ENCODE results near the gene FOXO1.

Gene FOXO1

DNA sequence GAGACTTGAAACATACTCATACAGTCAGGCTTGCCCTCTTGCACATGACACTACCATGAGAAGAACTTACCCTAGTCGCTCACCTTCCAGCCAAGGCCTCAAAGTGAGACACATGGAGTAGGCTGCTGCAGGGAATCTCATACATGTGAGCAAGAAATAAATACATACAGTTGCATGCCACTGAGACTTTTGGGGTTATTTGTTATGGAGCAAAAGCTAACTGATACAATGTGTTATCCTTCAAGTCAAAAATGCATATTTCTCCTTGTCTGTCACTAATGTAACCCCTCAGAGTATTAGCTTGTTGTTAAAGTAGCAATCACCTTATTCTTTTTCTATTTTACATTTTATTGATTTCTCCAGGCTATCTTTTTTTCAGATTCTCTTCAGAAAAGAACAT lies 58.1 kb downstream of the FOXO1 start:
- H3K4me3 ChIP-seq (ENCODE audit: low read depth in 1 of 2, low read length in 2 of 2) = no peak overlapping the region
- H3K9ac ChIP-seq (ENCODE audit: low read depth, low read length) = no peak overlapping the region

DNA sequence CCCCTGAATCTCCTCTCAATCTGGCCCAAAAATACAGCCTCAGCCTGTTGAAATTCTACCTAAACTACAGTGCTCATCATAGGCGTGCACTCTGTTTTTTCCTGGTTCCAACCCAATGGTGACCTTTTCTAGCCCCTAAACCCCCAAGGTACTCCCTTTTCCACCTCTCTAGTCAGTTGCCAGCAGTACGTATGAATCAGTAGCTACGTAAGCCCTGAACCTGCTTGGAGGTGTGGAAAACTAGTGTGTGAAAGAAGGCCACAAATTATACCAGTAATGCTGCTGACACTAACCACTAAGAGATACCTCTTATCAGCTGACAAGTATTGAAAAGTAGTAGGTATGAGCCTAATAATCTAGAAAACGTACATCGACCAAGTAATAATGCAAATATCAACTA lies 60.9 kb downstream of the FOXO1 start:
- no peaks in the 10 kb centered on the region for H3K79me2 ChIP-seq (ENCODE audit: insufficient read depth, low read length)
- no peak overlapping the region for H2AFZ ChIP-seq (ENCODE audit: low read depth, low read length)
- ATAC-seq (ENCODE audit: insufficient read depth, low read depth) = no peak
- no peak overlapping the region for H3K4me3 ChIP-seq (ENCODE audit: low read depth in 1 of 2, low read length in 2 of 2)
- H4K20me1 ChIP-seq (ENCODE audit: insufficient read depth, low read length) = 0 out of 2 replicates have a peak, but pooled peaks cover 4% of the 10 kb centered on the region
- TF ChIP-seq, protein P1, sequence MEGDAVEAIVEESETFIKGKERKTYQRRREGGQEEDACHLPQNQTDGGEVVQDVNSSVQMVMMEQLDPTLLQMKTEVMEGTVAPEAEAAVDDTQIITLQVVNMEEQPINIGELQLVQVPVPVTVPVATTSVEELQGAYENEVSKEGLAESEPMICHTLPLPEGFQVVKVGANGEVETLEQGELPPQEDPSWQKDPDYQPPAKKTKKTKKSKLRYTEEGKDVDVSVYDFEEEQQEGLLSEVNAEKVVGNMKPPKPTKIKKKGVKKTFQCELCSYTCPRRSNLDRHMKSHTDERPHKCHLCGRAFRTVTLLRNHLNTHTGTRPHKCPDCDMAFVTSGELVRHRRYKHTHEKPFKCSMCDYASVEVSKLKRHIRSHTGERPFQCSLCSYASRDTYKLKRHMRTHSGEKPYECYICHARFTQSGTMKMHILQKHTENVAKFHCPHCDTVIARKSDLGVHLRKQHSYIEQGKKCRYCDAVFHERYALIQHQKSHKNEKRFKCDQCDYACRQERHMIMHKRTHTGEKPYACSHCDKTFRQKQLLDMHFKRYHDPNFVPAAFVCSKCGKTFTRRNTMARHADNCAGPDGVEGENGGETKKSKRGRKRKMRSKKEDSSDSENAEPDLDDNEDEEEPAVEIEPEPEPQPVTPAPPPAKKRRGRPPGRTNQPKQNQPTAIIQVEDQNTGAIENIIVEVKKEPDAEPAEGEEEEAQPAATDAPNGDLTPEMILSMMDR (IDR thresholded peaks at IDR 0.05; ENCODE audit: borderline replicate concordance, extremely low read depth, low read length, poor library complexity, severe bottlenecking) = no peak
- TF ChIP-seq EZH2 (IDR thresholded peaks at IDR 0.05; ENCODE audit: borderline replicate concordance, low read depth, low read length, severe bottlenecking) = no peak
- H3K9ac ChIP-seq (ENCODE audit: low read depth, low read length) = no peak overlapping the region
- no peaks in the 10 kb centered on the region for H3K27me3 ChIP-seq (ENCODE audit: insufficient read depth, low read length, poor library complexity)
- H3K4me2 ChIP-seq (ENCODE audit: insufficient read depth, low read length) = no peak overlapping the region
- H3K9me3 ChIP-seq (ENCODE audit: insufficient read depth, low read length, severe bottlenecking) = no peaks in the 10 kb centered on the region
- no peaks in the 10 kb centered on the region for H3K36me3 ChIP-seq (ENCODE audit: insufficient read depth, low read length)
- H3K27ac ChIP-seq (ENCODE audit: low read length) = no peak overlapping the region
- DNase-seq = no peak
- H3K4me1 ChIP-seq (ENCODE audit: insufficient read depth, low read length) = no peaks in the 10 kb centered on the region

More for the DNA sequence above, 58.1 kb downstream of the FOXO1 start:
- no peak for TF ChIP-seq EZH2 (IDR thresholded peaks at IDR 0.05; ENCODE audit: borderline replicate concordance, low read depth, low read length, severe bottlenecking)
- TF ChIP-seq, protein P1 (IDR thresholded peaks at IDR 0.05; ENCODE audit: borderline replicate concordance, extremely low read depth, low read length, poor library complexity, severe bottlenecking) = no peak
- Histone ChIP-seq H3K36me3 (ENCODE audit: insufficient read depth, low read length) (no peaks in the 10 kb centered on the region), H3K9me3 (ENCODE audit: insufficient read depth, low read length, severe bottlenecking) (no peaks in the 10 kb centered on the region), H2AFZ (ENCODE audit: low read depth, low read length) (no peak overlapping the region), H3K27ac (ENCODE audit: low read length) (no peak overlapping the region), H3K4me1 (ENCODE audit: insufficient read depth, low read length) (no peaks in the 10 kb centered on the region), H3K4me2 (ENCODE audit: insufficient read depth, low read length) (no peak overlapping the region), H4K20me1 (ENCODE audit: insufficient read depth, low read length) (0 out of 2 replicates have a peak, but pooled peaks cover 4% of the 10 kb centered on the region), H3K27me3 (ENCODE audit: insufficient read depth, low read length, poor library complexity) (no peaks in the 10 kb centered on the region), H3K79me2 (ENCODE audit: insufficient read depth, low read length) (no peaks in the 10 kb centered on the region)
- DNase-seq (no peak), ATAC-seq (ENCODE audit: insufficient read depth, low read depth) (no peak)

DNA sequence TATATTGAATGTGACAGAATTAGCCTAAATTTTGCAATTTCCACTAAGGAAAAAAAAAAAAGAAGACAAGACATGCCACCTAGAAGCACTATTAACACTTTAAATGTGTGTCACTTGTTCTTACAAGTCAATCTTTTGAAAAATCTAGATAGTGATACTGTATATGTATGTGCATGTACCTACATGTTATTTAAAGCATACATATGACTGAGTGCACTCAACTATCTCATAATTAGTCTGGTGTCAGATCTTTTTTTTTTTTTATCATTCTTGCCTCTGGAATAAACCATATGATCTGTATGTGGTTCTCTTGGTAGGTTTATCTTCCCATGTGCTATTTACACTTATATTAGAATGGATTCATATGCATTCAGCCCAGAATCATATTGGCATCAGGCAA lies 62.3 kb downstream of the FOXO1 start:
- no peak overlapping the region for H3K27ac ChIP-seq (ENCODE audit: low read length)
- H3K9ac ChIP-seq (ENCODE audit: low read depth, low read length) = no peak overlapping the region
- H3K4me3 ChIP-seq (ENCODE audit: low read depth in 1 of 2, low read length in 2 of 2) = no peak overlapping the region
- H3K9me3 ChIP-seq (ENCODE audit: insufficient read depth, low read length, severe bottlenecking) = no peaks in the 10 kb centered on the region
- 0 out of 2 replicates have a peak, but pooled peaks cover 4% of the 10 kb centered on the region for H4K20me1 ChIP-seq (ENCODE audit: insufficient read depth, low read length)
- H3K36me3 ChIP-seq (ENCODE audit: insufficient read depth, low read length) = no peaks in the 10 kb centered on the region
- H2AFZ ChIP-seq (ENCODE audit: low read depth, low read length) = no peak overlapping the region
- no peak for TF ChIP-seq EZH2 (IDR thresholded peaks at IDR 0.05; ENCODE audit: borderline replicate concordance, low read depth, low read length, severe bottlenecking)
- TF ChIP-seq, protein P1 (IDR thresholded peaks at IDR 0.05; ENCODE audit: borderline replicate concordance, extremely low read depth, low read length, poor library complexity, severe bottlenecking) = no peak
- no peaks in the 10 kb centered on the region for H3K79me2 ChIP-seq (ENCODE audit: insufficient read depth, low read length)
- no peaks in the 10 kb centered on the region for H3K27me3 ChIP-seq (ENCODE audit: insufficient read depth, low read length, poor library complexity)
- no peaks in the 10 kb centered on the region for H3K4me1 ChIP-seq (ENCODE audit: insufficient read depth, low read length)
- ATAC-seq (ENCODE audit: insufficient read depth, low read depth) (no peak), DNase-seq (no peak)
- no peak overlapping the region for H3K4me2 ChIP-seq (ENCODE audit: insufficient read depth, low read length)

All from DND-41 (cell line).